ENCODE results near the gene CD1E. TPM values are rescaled to one million over a fixed set of nuclear protein-coding genes. Genes with fewer than 3 reads are reported as not detected.

The CD1E gene
- total and polyA plus RNA-seq, 10 of the 15 experiments (the other 5 are each of a cell fraction or from before 2014, with no cell fraction given): 0.05 to 0.07 (median 0.05) TPM; not detected in 7

DNA sequence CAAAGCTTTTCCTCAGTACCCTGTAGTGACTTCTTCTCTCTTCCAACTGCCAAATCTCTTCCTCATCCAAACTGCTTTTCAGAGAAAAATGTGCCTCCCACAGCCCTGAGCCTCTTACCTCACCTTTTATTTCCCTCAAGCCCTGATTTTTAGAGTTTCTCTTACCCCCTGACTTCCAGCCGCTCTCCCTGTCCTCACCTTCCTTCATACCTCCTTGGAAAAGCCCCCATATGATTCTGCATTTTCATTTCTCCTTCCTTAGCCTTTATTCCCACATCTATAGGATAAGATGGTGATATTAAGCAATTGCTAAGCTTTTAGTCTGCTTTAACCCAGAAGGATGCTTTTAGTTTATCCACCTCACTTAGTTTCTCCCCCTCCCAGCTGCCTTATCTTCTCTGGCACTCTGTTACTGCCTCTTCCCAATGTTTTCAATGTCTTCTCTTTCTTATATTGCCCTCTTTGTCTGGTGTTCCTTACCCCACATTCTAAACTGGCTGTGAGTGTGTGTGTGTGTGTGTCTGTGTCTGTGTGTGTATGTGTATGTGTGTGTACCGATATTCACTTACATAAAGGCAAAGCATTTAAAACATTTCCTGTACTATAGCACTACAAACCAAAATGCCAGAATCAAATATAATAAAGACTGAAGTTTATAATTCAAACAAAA, 22.1 kb upstream of the CD1E start, which contains the start of gene CD1B (continued):
- TF ChIP-seq, protein P1, sequence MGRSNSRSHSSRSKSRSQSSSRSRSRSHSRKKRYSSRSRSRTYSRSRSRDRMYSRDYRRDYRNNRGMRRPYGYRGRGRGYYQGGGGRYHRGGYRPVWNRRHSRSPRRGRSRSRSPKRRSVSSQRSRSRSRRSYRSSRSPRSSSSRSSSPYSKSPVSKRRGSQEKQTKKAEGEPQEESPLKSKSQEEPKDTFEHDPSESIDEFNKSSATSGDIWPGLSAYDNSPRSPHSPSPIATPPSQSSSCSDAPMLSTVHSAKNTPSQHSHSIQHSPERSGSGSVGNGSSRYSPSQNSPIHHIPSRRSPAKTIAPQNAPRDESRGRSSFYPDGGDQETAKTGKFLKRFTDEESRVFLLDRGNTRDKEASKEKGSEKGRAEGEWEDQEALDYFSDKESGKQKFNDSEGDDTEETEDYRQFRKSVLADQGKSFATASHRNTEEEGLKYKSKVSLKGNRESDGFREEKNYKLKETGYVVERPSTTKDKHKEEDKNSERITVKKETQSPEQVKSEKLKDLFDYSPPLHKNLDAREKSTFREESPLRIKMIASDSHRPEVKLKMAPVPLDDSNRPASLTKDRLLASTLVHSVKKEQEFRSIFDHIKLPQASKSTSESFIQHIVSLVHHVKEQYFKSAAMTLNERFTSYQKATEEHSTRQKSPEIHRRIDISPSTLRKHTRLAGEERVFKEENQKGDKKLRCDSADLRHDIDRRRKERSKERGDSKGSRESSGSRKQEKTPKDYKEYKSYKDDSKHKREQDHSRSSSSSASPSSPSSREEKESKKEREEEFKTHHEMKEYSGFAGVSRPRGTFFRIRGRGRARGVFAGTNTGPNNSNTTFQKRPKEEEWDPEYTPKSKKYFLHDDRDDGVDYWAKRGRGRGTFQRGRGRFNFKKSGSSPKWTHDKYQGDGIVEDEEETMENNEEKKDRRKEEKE (IDR thresholded peaks at IDR 0.05): no peak
- no peak for TF ChIP-seq RUNX3 (IDR thresholded peaks at IDR 0.05; ENCODE audit: low read length)
- no peak for TF ChIP-seq ZNF207 (IDR thresholded peaks at IDR 0.05; ENCODE audit: borderline replicate concordance)
- TF ChIP-seq NR2F1 (conservative IDR thresholded peaks at IDR 0.05): no peak
- no peak for TF ChIP-seq CREM (IDR thresholded peaks at IDR 0.05; ENCODE audit: low read depth)
- no peak for TF ChIP-seq MXI1 (IDR thresholded peaks at IDR 0.05; ENCODE audit: low read depth, low read length)
- no peak for TF ChIP-seq ESRRA (IDR thresholded peaks at IDR 0.05; ENCODE audit: low read length)
- no peak for TF ChIP-seq SIN3A (IDR thresholded peaks at IDR 0.05; ENCODE audit: low read depth, low read length)
- no peak for TF ChIP-seq ETV6 (conservative IDR thresholded peaks at IDR 0.05 in 1 of 2, IDR thresholded peaks at IDR 0.05 in 1 of 2; ENCODE audit: borderline replicate concordance in 1 of 2, low read depth in 1 of 2)
- TF ChIP-seq IRF4 (IDR thresholded peaks at IDR 0.05; ENCODE audit: low read depth, low read length): no peak
- no peak for TF ChIP-seq TCF12 (IDR thresholded peaks at IDR 0.05; ENCODE audit: low read depth, low read length)
